Vagina (tissue), 2 donors: ENCODE data around the gene FAM9A.
A peak's percentile ranks its signal among the peaks of the same experiment; 100 is the strongest.

Experiments
- POLR2A ChIP-seq, 2 donors: fragments of 450-650 bp; IDR thresholded peaks; one replicate each; pipeline ENCODE4 v1.6.1; 2017; ENCODE audit warnings: antibody characterized with exemption in 2 of 2, mild to moderate bottlenecking in 2 of 2, moderate library complexity in 2 of 2
- POLR2AphosphoS5 ChIP-seq, 2 donors: sonication (generic); formaldehyde crosslinking; IDR thresholded peaks; one replicate each; pipeline ENCODE4 v1.9.0; 2017; ENCODE audit warnings: antibody characterized with exemption in 2 of 2, mild to moderate bottlenecking in 2 of 2, low read depth in 1 of 2; ENCODE audit not compliant: insufficient read depth in 1 of 2
- TF ChIP-seq, protein P1 (sequence below), 3 experiments: fragments of 450-650 bp in 2 of 3; fragments of 200-600 bp in 1 of 3; sonication (generic) in 1 of 3; IDR thresholded peaks; one replicate each; pipeline ENCODE4 v1.5.1; 2017 to 2019; ENCODE audit warnings: antibody characterized with exemption in 3 of 3, mild to moderate bottlenecking in 2 of 3, moderate library complexity in 2 of 3

GRCh38 chrX:8815460-8816065 lies 14.4 kb upstream of the FAM9A start:
- TF ChIP-seq, protein P1, sequence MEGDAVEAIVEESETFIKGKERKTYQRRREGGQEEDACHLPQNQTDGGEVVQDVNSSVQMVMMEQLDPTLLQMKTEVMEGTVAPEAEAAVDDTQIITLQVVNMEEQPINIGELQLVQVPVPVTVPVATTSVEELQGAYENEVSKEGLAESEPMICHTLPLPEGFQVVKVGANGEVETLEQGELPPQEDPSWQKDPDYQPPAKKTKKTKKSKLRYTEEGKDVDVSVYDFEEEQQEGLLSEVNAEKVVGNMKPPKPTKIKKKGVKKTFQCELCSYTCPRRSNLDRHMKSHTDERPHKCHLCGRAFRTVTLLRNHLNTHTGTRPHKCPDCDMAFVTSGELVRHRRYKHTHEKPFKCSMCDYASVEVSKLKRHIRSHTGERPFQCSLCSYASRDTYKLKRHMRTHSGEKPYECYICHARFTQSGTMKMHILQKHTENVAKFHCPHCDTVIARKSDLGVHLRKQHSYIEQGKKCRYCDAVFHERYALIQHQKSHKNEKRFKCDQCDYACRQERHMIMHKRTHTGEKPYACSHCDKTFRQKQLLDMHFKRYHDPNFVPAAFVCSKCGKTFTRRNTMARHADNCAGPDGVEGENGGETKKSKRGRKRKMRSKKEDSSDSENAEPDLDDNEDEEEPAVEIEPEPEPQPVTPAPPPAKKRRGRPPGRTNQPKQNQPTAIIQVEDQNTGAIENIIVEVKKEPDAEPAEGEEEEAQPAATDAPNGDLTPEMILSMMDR (IDR thresholded peaks at IDR 0.05), result peak; percentile 24 to 62 (median 45)
- TF ChIP-seq POLR2A (IDR thresholded peaks at IDR 0.05) (no peak), POLR2AphosphoS5 (IDR thresholded peaks at IDR 0.05; ENCODE audit: insufficient read depth in 1 of 2, low read depth in 1 of 2) (no peak)
